PFSK-1 (cell line): ENCODE data around the gene NCK2.

Source experiments
- FOXP2 ChIP-seq: optimal IDR thresholded peaks from 2 replicates; pipeline ENCODE3; 2011; ENCODE audit warnings: borderline replicate concordance, control low read depth, inconsistent platforms; ENCODE audit not compliant: insufficient read depth; ENCODE audit errors: extremely low read length, extremely low read depth
- POLR2AphosphoS5 ChIP-seq: IDR thresholded peaks from 2 replicates; pipeline ENCODE4 v1.6.1; 2012; ENCODE audit warnings: low read depth, mild to moderate bottlenecking, control low read depth, low read length, moderate library complexity
- SIN3A ChIP-seq: IDR thresholded peaks from 2 replicates; pipeline ENCODE4 v1.6.1; 2012; ENCODE audit warnings: mild to moderate bottlenecking, low read length, moderate library complexity, borderline replicate concordance; ENCODE audit not compliant: insufficient read depth
- TAF1 ChIP-seq: IDR thresholded peaks from 2 replicates; pipeline ENCODE4 v1.6.1; 2012; ENCODE audit warnings: low read length, control low read depth, borderline replicate concordance; ENCODE audit not compliant: insufficient read depth
- TF ChIP-seq, protein P1 (sequence below), 2 experiments: IDR thresholded peaks; 2 replicates each; pipeline versions ENCODE4 v1.6.1 to v1.8.0; 2011 to 2012; ENCODE audit warnings: low read depth in 2 of 2, low read length in 2 of 2, control low read depth in 1 of 2, inconsistent platforms in 1 of 2, mild to moderate bottlenecking in 1 of 2, moderate library complexity in 1 of 2; ENCODE audit not compliant: insufficient read depth in 1 of 2

NCK2 gene

DNA sequence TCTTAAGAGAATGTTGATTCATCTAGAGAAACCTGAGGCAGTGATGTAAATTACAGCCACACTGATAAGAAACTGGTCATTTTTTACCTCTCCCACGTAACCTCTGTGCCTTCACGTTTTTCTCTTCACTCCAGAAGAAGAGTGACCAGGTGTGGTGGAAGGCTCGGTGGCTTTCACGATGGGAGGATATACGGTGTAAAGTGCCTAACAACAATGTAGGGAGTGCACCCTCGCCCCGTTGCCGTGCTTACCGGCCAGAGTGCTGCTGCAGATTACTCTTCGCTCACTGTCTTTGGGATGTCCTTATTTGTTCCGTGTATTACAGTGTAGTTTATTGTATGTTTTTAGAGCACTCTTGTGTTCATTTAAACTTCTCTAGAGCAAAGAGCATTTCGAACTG, 46.5 kb downstream of the NCK2 start:
- TF ChIP-seq FOXP2 = no peak
- TF ChIP-seq SIN3A = no peak
- TF ChIP-seq, protein P1, sequence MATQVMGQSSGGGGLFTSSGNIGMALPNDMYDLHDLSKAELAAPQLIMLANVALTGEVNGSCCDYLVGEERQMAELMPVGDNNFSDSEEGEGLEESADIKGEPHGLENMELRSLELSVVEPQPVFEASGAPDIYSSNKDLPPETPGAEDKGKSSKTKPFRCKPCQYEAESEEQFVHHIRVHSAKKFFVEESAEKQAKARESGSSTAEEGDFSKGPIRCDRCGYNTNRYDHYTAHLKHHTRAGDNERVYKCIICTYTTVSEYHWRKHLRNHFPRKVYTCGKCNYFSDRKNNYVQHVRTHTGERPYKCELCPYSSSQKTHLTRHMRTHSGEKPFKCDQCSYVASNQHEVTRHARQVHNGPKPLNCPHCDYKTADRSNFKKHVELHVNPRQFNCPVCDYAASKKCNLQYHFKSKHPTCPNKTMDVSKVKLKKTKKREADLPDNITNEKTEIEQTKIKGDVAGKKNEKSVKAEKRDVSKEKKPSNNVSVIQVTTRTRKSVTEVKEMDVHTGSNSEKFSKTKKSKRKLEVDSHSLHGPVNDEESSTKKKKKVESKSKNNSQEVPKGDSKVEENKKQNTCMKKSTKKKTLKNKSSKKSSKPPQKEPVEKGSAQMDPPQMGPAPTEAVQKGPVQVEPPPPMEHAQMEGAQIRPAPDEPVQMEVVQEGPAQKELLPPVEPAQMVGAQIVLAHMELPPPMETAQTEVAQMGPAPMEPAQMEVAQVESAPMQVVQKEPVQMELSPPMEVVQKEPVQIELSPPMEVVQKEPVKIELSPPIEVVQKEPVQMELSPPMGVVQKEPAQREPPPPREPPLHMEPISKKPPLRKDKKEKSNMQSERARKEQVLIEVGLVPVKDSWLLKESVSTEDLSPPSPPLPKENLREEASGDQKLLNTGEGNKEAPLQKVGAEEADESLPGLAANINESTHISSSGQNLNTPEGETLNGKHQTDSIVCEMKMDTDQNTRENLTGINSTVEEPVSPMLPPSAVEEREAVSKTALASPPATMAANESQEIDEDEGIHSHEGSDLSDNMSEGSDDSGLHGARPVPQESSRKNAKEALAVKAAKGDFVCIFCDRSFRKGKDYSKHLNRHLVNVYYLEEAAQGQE (IDR thresholded peaks at IDR 0.05; ENCODE audit: insufficient read depth in 1 of 2, low read depth in 2 of 2, low read length in 2 of 2) = no peak
- TF ChIP-seq POLR2AphosphoS5 = no peak
- no peak for TF ChIP-seq TAF1

DNA sequence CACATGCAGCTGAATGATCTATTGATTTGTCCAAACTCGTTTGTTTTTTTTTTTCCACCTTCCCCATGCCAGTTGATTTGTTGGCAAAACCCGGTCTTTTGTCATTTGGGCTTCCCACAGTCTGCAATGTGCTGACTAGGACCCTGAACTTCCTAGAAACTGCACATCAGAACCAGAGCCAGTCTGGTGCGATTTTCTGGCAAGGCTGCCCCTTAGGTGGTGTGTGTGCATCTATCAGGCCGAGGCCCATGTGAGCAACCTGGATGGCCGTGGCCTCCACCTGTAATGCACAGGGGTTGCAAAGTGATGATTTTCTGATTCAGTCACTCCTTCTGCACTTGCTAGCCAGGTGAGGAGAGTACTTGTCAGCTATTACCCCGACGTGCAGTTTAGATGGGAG, 47.8 kb downstream of the NCK2 start:
- TF ChIP-seq, protein P1 (IDR thresholded peaks at IDR 0.05; ENCODE audit: insufficient read depth in 1 of 2, low read depth in 2 of 2, low read length in 2 of 2) = no peak
- TF ChIP-seq TAF1 (no peak), POLR2AphosphoS5 (no peak), FOXP2 (no peak), SIN3A (no peak)

DNA sequence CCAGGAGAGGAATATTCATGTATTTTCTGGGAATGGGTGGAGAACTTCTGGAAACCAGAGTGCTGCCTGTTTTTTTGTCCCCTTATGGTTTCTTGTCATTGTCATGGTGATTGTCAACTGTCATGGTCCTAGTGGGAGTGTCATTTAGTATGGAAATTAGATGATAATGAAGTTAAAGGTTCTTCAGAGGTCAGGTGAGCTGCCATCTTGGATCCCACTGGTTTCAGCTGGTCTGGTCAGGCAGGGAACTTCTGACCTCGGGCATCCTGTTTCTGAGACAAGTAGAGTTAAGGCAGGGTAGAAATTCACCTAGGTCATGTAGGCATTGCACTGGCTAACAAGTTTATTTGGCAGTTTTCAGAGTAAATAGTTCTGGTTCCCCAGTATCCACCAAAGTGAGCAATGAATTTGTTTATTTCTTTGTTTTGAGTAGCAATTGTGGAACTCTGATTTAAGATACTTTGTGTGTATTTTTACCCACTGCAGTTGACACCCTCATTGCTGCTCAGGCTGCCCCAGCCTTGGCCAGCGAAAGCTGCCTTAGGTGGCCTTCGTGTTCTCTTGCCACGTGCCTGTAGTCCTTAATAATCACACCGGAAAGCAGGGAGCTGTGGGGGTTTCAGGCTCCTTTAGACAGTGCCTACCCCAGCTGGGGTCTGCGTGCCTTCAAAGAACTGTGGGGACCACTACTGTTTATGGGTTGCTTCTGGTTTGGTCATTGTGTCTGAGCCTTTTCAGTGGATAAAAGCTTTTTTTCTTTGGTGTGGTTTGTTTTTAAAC, 48.7 kb downstream of the NCK2 start:
- no peak for TF ChIP-seq TAF1
- no peak for TF ChIP-seq POLR2AphosphoS5
- no peak for TF ChIP-seq SIN3A
- no peak for TF ChIP-seq FOXP2
- TF ChIP-seq, protein P1 (IDR thresholded peaks at IDR 0.05; ENCODE audit: insufficient read depth in 1 of 2, low read depth in 2 of 2, low read length in 2 of 2) = no peak

DNA sequence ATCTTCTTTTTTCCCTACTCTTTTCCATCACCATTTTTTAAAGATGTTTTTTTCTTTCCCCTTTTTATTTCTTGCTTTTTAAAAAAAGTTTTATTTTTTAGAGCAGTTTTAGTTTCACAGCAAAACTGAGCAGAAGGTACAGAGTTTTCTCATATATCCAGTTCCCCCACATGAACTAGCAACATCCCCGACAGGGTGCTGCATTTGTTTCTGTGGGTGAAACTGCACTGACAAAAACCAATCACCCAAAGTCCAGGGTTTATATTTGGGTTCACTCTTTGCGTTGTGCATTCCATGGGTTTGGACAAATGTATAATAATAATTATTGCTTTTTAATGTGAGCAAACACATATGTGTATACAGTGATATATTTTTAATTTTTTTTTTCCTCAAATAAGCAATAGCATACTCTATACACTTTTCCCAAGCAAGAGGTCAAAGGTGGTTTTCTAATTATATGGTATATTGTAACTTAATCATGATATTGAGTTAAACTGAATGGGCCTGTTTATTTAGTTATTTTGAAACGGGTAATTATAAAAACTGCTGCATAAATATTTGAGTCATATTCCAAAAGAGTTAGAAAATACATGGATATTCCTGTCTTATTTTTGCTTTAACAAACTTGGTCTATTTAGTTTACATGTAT, 50.3 kb downstream of the NCK2 start:
- no peak for TF ChIP-seq POLR2AphosphoS5
- TF ChIP-seq, protein P1 (IDR thresholded peaks at IDR 0.05; ENCODE audit: insufficient read depth in 1 of 2, low read depth in 2 of 2, low read length in 2 of 2) = no peak
- no peak for TF ChIP-seq FOXP2
- no peak for TF ChIP-seq TAF1
- TF ChIP-seq SIN3A = no peak
